Testis (tissue), 3 donors: Measurements from ENCODE around the gene EML2. TPM values are rescaled to one million over a fixed set of nuclear protein-coding genes. Genes with fewer than 3 reads are reported as not detected.

Experiments used
- DNase-seq: peaks from one replicate; pipeline ENCODE4 v3.0.0-alpha.2; 2019
- H3K27ac ChIP-seq, 2 donors: fragments of 200-600 bp; sonication (generic); one replicate each; pipeline ENCODE4 v1.5.1; 2019
- H3K27me3 ChIP-seq: fragments of 200-600 bp; sonication (generic); one replicate; pipeline ENCODE4 v1.5.1; 2019
- H3K36me3 ChIP-seq: fragments of 200-600 bp; sonication (generic); one replicate; pipeline ENCODE4 v1.5.1; 2017; ENCODE audit warnings: low read depth; ENCODE audit errors: missing control alignments
- H3K4me1 ChIP-seq: fragments of 200-600 bp; sonication (generic); one replicate; pipeline ENCODE4 v1.5.1; 2019
- H3K4me3 ChIP-seq, 2 donors: fragments of 200-600 bp; sonication (generic); one replicate each; pipeline ENCODE4 v1.5.1; 2017 to 2019
- H3K9me3 ChIP-seq: fragments of 200-600 bp; sonication (generic); one replicate; pipeline ENCODE4 v1.5.1; 2017
- CTCF ChIP-seq, 3 experiments: fragments of 450-650 bp in 2 of 3; fragments of 200-600 bp in 1 of 3; sonication (generic) in 1 of 3; IDR thresholded peaks; one replicate each; pipeline ENCODE4 v1.5.1; 2016 to 2019; ENCODE audit warnings: antibody characterized with exemption in 3 of 3, mild to moderate bottlenecking in 2 of 3, moderate library complexity in 1 of 3
- POLR2A ChIP-seq: fragments of 450-650 bp; IDR thresholded peaks from one replicate; pipeline ENCODE4 v1.6.1; 2017; ENCODE audit warnings: antibody characterized with exemption, mild to moderate bottlenecking, moderate library complexity
- WGBS, 2 donors: methylation state at CpG; one replicate each; pipeline ENCODE4 v1.1.5; 2018; 5-methylcytosine and 5-hydroxymethylcytosine counted together
- intact Hi-C: fragments of 100-400 bp; cut with DNase I; formaldehyde crosslinking; loops from one replicate; pipeline ENCODE4 v1.15.1; 2023; ENCODE audit warnings: low total_unique reads
- polyA plus RNA-seq: library from polyadenylated mRNA; stranded (reverse); fragments of 350-450 nt; fragmentation: Illumina TruSeq; extraction: RNeasy Lipid Tissue Mini Kit (QIAGEN cat#74804); gene quantifications from one replicate; pipeline ENCODE4 v1.2.3, GENCODE V29; 2014; ENCODE audit warnings: low read depth, low replicate concordance; ENCODE audit not compliant: insufficient read depth
- total RNA-seq, 2 donors: library from RNA; depleted of rRNA; stranded (reverse); fragments of >200 nt; gene quantifications; one replicate each; pipeline ENCODE4 v1.2.3, GENCODE V29; 2016

Gene EML2
- total and polyA plus RNA-seq, 3 donors from 2014 or later: 28.5 to 48.4 (median 36.3) TPM

GRCh38 chr19:45613926-45614725 lies 25.1 kb downstream of the EML2 start:
- Histone ChIP-seq H3K27me3 (no peaks in the 10 kb centered on the region), H3K36me3 (no peaks in the 10 kb centered on the region), H3K4me3 (no peak overlapping the region), H3K4me1 (no peaks in the 10 kb centered on the region), H3K27ac (no peak overlapping the region), H3K9me3 (no peaks in the 10 kb centered on the region)
- DNase-seq: no peak
- WGBS, 2 donors: 78 to 81% methylated on average over 5 to 10 of the region's 10 CpGs
- TF ChIP-seq POLR2A (no peak), CTCF (IDR thresholded peaks at IDR 0.05) (no peak)
- intact Hi-C loops: no loop called here

GRCh38 chr19:45608948-45609347 lies 30.2 kb downstream of the EML2 start:
- Histone ChIP-seq H3K4me3 (no peak overlapping the region), H3K9me3 (no peaks in the 10 kb centered on the region), H3K4me1 (no peaks in the 10 kb centered on the region), H3K27me3 (no peaks in the 10 kb centered on the region), H3K27ac (no peak overlapping the region), H3K36me3 (no peaks in the 10 kb centered on the region)
- TF ChIP-seq POLR2A (no peak), CTCF (IDR thresholded peaks at IDR 0.05) (no peak)
- intact Hi-C loops: no loop called here
- no peak for DNase-seq
- 93% methylated on average over 6 of the region's 6 CpGs for WGBS, 2 donors

- H3K4me3 ChIP-seq: no peak overlapping the region
- 15 to 22% methylated on average over 27 to 28 of the region's 28 CpGs for WGBS, 2 donors
- H3K4me1 ChIP-seq: no peaks in the 10 kb centered on the region
- H3K36me3 ChIP-seq: no peaks in the 10 kb centered on the region
- intact Hi-C loops: no loop called here
- no peaks in the 10 kb centered on the region for H3K27me3 ChIP-seq
- peak; percentile 79 for DNase-seq
- H3K9me3 ChIP-seq: no peaks in the 10 kb centered on the region
- no peak overlapping the region for H3K27ac ChIP-seq
- TF ChIP-seq POLR2A (no peak), CTCF (IDR thresholded peaks at IDR 0.05) (peak; percentile 73 to 85 (median 85))
Measured at GRCh38 chr19:45607071-45608029, 31.8 kb downstream of the EML2 start.

DNA sequence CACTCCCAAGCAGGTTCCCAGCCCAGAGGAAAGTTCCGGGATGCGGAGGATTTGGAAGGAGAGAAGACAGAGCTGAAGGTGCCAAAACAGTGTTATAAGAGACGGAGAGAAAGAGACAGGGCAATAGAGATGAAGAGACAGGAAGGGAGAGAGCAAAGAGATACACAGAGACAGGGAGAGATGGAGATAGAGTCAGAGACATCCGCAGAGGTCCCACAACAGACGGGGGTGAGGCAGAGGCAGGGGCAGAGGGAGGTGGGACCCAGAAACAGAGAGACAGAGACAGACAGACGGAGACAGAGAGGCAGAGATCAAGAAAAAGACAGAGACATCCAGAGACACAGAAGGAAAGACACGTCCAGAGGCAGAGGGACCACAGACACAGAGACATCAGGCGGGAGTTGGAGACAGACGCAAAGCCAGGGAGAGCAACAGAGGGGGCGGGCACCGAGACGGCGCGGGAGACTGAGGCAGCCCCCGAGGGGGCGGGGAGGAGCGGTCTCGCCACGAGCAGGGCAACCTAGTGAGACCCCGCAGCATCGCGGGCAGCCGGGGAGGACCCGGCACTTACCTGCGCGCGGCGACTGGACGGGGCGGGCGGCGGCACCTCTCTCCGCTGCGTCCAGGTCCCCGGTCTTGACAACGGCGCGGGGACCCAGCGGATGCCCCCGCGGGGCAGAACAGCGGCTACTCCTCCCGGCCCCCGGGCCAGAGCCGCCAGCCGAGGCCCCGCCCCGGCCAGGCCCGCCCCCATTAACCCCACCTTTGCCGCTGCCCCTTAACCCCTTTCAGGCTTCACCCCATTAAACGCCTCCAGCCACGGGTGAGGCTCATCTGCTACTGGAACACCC lies 37.4 kb downstream of the EML2 start, which contains the start of gene GPR4:
Gene GPR4, minus strand, starts transcription at position 689 of the 851 bp plus-strand sequence. CDS start 10,346 bp downstream, outside the sequence.
- H3K27ac ChIP-seq: no peak within 1 kb of the TSS
- intact Hi-C loops: no loop called here
- H3K36me3 ChIP-seq: no peaks in the 10 kb centered on the region
- no peaks in the 10 kb centered on the region for H3K9me3 ChIP-seq
- DNase-seq: no peak
- peak within 1 kb of the TSS; percentile 4 to 43 for H3K4me3 ChIP-seq
- TF ChIP-seq POLR2A (no peak), CTCF (IDR thresholded peaks at IDR 0.05) (no peak)
- 2 to 3% methylated on average over 25 to 52 of the region's 52 CpGs for WGBS, 2 donors
- no peaks in the 10 kb centered on the region for H3K27me3 ChIP-seq
- H3K4me1 ChIP-seq: peaks cover 3% of the 10 kb centered on the region
